AG09319 (cell line): ENCODE measurements around the gene PRKAR1B.
"Not testable (repeated sequence)": the region's sequence is repeated elsewhere in the genome, so short reads cannot be mapped to it uniquely, and the experiment has no call there.

Experiments
- DNase-seq: peaks from one replicate; pipeline ENCODE4 v3.0.0-alpha.2; 2010; ENCODE audit warnings: low read depth; ENCODE audit errors: extremely low read depth
- TF ChIP-seq, protein P1 (sequence below): IDR thresholded peaks from 2 replicates; pipeline ENCODE4 v1.5.1; 2011; ENCODE audit warnings: low read depth, mild to moderate bottlenecking, inconsistent platforms, low read length, moderate library complexity

Gene PRKAR1B

DNA sequence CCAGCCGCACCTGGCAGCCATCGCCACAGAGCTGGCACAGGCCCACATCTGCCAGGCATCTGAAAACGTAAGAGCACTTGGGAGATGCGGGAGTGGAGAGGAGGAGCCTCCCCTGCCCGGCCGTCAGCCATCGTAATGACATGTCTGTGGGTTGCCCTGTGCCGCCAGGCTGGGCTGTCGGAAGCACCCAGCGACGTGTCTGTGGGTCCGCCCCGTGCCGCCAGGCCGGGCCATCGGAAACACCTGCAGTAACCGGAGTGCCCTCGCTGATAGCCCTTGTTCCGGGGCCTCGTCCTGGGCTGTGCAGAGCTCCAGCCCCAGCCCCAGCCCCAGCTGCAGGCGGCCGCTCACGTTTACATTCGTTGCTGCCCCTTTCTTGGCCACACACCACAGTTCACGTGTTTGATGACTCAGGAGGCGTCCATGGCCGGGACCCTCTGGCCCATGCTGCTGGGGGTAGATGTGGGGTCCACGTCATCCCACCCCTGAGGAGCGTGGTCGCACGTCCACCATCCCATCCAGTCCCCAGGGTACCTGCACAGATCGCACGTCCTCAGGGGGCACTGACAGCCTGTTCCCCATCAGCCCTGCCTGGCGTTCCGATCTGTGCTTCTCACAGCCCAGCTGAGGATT is 30.0 kb upstream of the PRKAR1B start:
- TF ChIP-seq, protein P1, sequence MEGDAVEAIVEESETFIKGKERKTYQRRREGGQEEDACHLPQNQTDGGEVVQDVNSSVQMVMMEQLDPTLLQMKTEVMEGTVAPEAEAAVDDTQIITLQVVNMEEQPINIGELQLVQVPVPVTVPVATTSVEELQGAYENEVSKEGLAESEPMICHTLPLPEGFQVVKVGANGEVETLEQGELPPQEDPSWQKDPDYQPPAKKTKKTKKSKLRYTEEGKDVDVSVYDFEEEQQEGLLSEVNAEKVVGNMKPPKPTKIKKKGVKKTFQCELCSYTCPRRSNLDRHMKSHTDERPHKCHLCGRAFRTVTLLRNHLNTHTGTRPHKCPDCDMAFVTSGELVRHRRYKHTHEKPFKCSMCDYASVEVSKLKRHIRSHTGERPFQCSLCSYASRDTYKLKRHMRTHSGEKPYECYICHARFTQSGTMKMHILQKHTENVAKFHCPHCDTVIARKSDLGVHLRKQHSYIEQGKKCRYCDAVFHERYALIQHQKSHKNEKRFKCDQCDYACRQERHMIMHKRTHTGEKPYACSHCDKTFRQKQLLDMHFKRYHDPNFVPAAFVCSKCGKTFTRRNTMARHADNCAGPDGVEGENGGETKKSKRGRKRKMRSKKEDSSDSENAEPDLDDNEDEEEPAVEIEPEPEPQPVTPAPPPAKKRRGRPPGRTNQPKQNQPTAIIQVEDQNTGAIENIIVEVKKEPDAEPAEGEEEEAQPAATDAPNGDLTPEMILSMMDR: no peak
- no peak for DNase-seq

DNA sequence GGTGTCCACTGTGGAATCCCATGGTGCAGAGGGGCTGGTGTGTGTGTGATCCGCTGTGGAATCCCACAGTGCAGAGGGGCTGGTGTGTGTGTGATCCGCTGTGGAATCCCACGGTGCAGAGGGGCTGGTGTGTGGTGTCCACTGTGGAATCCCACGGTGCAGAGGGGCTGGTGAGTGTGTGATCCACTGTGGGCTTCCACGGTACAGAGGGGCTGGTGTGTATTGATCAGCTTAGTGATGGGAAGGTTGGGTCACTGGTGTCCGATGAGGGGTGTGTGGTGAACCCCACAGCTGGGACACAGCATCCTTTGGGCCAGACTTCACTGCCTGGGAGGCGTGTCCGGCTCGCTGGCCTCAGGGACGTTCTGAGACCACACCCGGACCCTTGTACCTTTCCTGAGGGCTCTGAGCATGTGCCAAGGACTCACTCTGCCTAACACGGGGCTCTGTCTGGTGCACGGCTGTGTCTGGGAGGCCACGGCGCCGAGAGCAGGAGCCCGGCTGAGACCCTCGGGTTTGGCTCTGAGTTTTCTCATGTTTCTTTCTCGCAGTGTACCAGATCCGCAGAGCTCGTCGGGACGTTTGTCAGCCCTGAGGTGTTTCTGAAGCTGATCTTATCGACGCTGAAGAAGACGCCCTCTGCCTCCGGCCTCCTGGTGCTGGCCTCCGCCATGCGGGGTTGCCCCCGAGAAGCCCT is 29.3 kb upstream of the PRKAR1B start:
- TF ChIP-seq, protein P1: no peak
- no peak for DNase-seq

DNA sequence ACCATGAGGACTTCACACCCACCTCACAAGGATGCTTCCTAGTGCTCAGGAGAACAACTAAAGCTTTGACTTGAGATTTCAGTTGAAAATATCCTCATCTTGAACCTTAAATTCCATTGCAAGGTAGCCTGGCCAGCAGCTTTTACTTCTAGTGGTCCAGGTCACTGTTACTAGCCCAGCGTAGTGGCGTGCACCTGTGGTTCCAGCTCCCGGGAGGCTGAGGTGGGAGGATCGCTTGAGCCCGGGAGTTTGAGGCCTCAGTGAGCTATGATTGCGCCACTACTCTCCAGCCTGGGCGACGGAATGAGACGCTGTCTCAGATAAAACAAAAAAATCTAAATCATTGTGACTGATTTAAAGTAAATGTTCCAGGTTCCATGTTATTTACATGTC is 28.3 kb upstream of the PRKAR1B start:
- DNase-seq: no peak
- TF ChIP-seq, protein P1: no peak

DNA sequence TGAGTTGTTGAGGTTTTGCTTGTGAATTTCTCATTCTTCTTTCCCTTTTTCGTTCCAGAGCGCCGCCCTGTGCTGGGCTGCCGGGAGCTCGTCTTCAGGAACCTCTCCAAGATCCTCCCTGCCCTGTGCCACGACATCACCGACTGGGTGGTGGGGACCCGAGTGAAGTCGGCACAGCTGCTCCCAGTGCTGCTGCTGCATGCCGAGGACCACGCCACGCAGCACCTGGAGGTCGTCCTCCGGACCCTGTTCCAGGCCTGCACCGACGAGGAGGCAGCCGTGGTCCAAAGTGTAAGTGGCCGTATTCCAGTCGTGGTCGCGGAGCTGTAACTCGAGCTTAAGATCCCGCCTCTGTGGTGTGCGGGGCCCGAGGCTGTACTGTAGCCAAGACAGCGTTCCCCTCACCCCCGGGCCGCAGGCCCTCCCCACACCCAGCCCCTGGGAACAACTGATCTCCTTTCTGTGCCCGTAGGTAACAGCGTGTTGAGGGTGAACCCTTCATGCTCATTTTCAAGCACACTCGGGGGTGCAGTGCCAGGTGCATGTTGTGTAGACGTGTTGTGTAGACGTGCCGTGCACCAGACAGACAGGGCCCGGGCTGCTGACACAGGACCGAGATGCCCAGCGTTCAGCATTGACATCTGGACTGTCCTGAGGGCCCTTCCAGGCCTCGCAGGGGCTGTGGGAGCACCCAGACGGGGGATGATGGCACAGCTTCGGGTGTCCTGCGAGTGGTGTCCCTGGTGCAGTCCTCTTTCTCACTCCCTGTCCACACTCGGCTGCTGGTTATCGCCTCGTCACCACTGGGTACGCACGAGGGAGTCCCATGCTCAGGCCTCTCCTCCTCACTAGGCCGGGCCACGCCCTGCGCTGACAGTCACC is 27.7 kb upstream of the PRKAR1B start:
- TF ChIP-seq, protein P1: no peak
- no peak for DNase-seq

DNA sequence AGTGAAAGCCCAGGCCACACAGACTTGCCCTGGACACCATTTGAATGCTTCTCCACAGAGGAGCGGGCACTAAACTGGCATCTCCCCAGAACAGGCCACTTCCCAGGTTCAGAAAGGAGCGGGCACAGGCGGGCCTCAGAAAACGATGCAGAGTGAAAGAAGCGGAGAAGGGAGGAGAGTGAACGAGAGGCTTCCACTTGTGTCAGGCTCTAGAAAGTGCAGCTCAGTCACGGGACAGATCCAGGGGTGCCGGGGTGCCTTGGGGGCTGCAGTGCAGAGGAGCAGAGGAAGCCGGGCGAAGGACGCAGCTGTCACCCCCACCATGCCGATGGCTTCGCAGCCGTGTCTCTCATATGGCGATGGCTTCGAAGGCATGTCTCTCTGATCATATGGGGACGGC is 26.1 kb upstream of the PRKAR1B start:
- TF ChIP-seq, protein P1: no peak
- no peak for DNase-seq

DNA sequence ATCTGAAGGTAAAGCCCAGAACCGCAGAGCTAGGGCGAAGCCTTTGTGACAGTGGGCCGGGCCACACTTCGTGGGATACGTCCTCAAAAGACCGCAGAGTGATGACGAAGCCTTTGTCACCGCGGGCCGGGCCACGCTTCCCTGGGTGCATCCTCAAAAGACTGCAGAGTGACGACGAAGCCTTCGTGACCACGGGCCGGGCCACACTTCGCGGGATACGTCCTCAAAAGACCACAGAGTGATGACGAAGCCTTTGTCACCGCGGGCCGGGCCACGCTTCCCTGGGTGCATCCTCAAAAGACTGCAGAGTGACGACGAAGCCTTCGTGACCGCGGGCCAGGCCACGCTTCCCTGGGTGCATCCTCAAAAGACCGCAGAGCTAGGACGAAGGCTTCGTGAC is 25.2 kb upstream of the PRKAR1B start:
- DNase-seq: not testable (repeated sequence)

DNA sequence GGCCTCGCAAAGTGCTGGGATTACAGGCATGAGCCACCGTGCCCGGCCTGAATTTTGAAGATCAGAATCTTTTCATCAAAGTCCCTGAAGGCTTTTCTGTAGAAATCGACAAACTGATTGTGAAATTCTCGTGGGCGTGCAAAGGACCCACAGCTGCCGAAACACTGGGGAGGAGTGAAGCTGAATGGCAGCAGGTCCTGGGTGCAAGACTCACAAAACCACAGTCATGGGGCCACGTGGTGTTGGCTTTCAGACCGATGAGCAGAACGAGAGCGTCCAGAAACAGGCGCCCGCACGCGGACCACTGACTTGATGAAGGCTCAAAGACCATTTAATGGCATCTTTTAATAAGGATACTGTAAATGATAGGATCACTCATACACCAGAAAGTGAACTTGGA is 24.7 kb upstream of the PRKAR1B start:
- TF ChIP-seq, protein P1: no peak
- no peak for DNase-seq
